H9 (cell line): ENCODE results near the gene PPP3CB. TPM values are rescaled to one million over a fixed set of nuclear protein-coding genes. Genes with fewer than 3 reads are reported as not detected.

Experiments
- DNase-seq: peaks from one replicate; pipeline ENCODE4 v3.0.0-alpha.2; 2017
- H2AFZ ChIP-seq: one replicate; pipeline ENCODE4 v1.6.1; 2013; ENCODE audit warnings: mild to moderate bottlenecking, low read length, control low read depth, moderate library complexity
- H2AK5ac ChIP-seq: 2 replicates; pipeline ENCODE4 v1.6.1; 2013; ENCODE audit warnings: low read length, control low read depth, mixed read lengths; ENCODE audit not compliant: insufficient read length
- H2BK120ac ChIP-seq: one replicate; pipeline ENCODE4 v1.6.1; 2013; ENCODE audit warnings: low read depth, mild to moderate bottlenecking, low read length, control low read depth, inconsistent platforms; ENCODE audit not compliant: poor library complexity, severe bottlenecking
- H2BK12ac ChIP-seq: 2 replicates; pipeline ENCODE4 v1.6.1; 2013; ENCODE audit warnings: low read length, control low read depth, mixed read lengths, low read depth; ENCODE audit not compliant: insufficient read length
- H2BK15ac ChIP-seq: 2 replicates; pipeline ENCODE4 v1.6.1; 2013; ENCODE audit warnings: low read depth, low read length, control low read depth
- H2BK20ac ChIP-seq: one replicate; pipeline ENCODE4 v1.6.1; 2013; ENCODE audit warnings: low read depth, mild to moderate bottlenecking, low read length, control low read depth, inconsistent platforms; ENCODE audit not compliant: poor library complexity, severe bottlenecking
- H2BK5ac ChIP-seq: 2 replicates; pipeline ENCODE4 v1.6.1; 2013; ENCODE audit warnings: low read length, control low read depth, mixed read lengths; ENCODE audit not compliant: insufficient read length
- H3K14ac ChIP-seq: 2 replicates; pipeline ENCODE4 v1.6.1; 2013; ENCODE audit warnings: low read length, control low read depth; ENCODE audit not compliant: insufficient read depth
- H3K18ac ChIP-seq: 2 replicates; pipeline ENCODE4 v1.6.1; 2013; ENCODE audit warnings: low read depth, mild to moderate bottlenecking, mixed read lengths, low read length, control low read depth; ENCODE audit not compliant: insufficient read length
- H3K23ac ChIP-seq: 2 replicates; pipeline ENCODE4 v1.6.1; 2013; ENCODE audit warnings: low read length, control low read depth, mixed read lengths, low read depth; ENCODE audit not compliant: insufficient read length
- H3K23me2 ChIP-seq: 2 replicates; pipeline ENCODE4 v1.6.1; 2013; ENCODE audit warnings: low read depth, mild to moderate bottlenecking, mixed read lengths, low read length, control low read depth; ENCODE audit not compliant: insufficient read length, poor library complexity, severe bottlenecking
- H3K27ac ChIP-seq: 2 replicates; pipeline ENCODE4 v1.5.1; 2013; ENCODE audit warnings: low read length, control low read depth, mixed read lengths, low read depth; ENCODE audit not compliant: insufficient read length
- H3K27me3 ChIP-seq: 2 replicates; pipeline ENCODE4 v1.6.1; 2013; ENCODE audit warnings: low read length, control low read depth, inconsistent platforms; ENCODE audit not compliant: insufficient read depth
- H3K4ac ChIP-seq: 2 replicates; pipeline ENCODE4 v1.6.1; 2013; ENCODE audit warnings: low read depth, mild to moderate bottlenecking, control low read depth, inconsistent platforms, low read length, moderate library complexity
- H3K4me1 ChIP-seq: 2 replicates; pipeline ENCODE4 v1.6.1; 2013; ENCODE audit warnings: low read length, control low read depth, inconsistent platforms; ENCODE audit not compliant: insufficient read depth
- H3K4me2 ChIP-seq: 2 replicates; pipeline ENCODE4 v1.6.1; 2013; ENCODE audit warnings: low read length, control low read depth, mixed read lengths; ENCODE audit not compliant: insufficient read length, insufficient read depth
- H3K56ac ChIP-seq: 2 replicates; pipeline ENCODE4 v1.6.1; 2013; ENCODE audit warnings: low read depth, mild to moderate bottlenecking, mixed read lengths, low read length, control low read depth; ENCODE audit not compliant: insufficient read length
- H3K79me1 ChIP-seq: 2 replicates; pipeline ENCODE4 v1.6.1; 2013; ENCODE audit warnings: low read depth, mild to moderate bottlenecking, moderate library complexity, low read length, control low read depth, inconsistent platforms; ENCODE audit not compliant: insufficient read depth, poor library complexity, severe bottlenecking
- H3K79me2 ChIP-seq: 2 replicates; pipeline ENCODE4 v1.6.1; 2013; ENCODE audit warnings: low read length, control low read depth, inconsistent platforms; ENCODE audit not compliant: insufficient read depth
- H3K9ac ChIP-seq: 2 replicates; pipeline ENCODE4 v1.6.1; 2013; ENCODE audit warnings: low read length, control low read depth, mixed read lengths; ENCODE audit not compliant: insufficient read length; ENCODE audit errors: extremely low read depth
- H3K9me3 ChIP-seq: one replicate; pipeline ENCODE4 v1.6.1; 2013; ENCODE audit warnings: low read depth, low read length, inconsistent platforms; ENCODE audit not compliant: control insufficient read depth
- H3T11ph ChIP-seq: one replicate; pipeline ENCODE4 v1.6.1; 2013; ENCODE audit warnings: mild to moderate bottlenecking, low read length, control low read depth, inconsistent platforms
- H4K20me1 ChIP-seq: one replicate; pipeline ENCODE4 v1.6.1; 2013; ENCODE audit not compliant: control insufficient read depth, insufficient read length, insufficient read depth
- H4K5ac ChIP-seq: 2 replicates; pipeline ENCODE4 v1.6.1; 2013; ENCODE audit warnings: low read depth, mild to moderate bottlenecking, mixed read lengths, low read length, control low read depth; ENCODE audit not compliant: insufficient read length
- H4K8ac ChIP-seq: replicated peaks from 2 replicates; pipeline ENCODE4 v1.6.1; 2013; ENCODE audit warnings: low read length, control low read depth, mixed read lengths, low read depth; ENCODE audit not compliant: insufficient read length
- H4K91ac ChIP-seq: 2 replicates; pipeline ENCODE4 v1.6.1; 2013; ENCODE audit warnings: low read depth, mild to moderate bottlenecking, moderate library complexity, mixed read lengths, low read length, control low read depth; ENCODE audit not compliant: insufficient read length
- H3K27ac Mint-ChIP-seq, 3 experiments: 2 replicates in 2 of 3; 3 replicates in 1 of 3; pipeline ENCODE4 v1.8.0; 2020 to 2021; ENCODE audit warnings: mixed read lengths in 3 of 3, mild to moderate bottlenecking in 1 of 3, moderate library complexity in 1 of 3
- H3K27me3 Mint-ChIP-seq: 2 replicates; pipeline ENCODE4 v1.8.0; 2021; ENCODE audit warnings: low read depth, mild to moderate bottlenecking, moderate library complexity, mixed read lengths
- H3K36me3 Mint-ChIP-seq, 3 experiments: 2 replicates in 2 of 3; 3 replicates in 1 of 3; pipeline ENCODE4 v1.8.0; 2020 to 2021; ENCODE audit warnings: low read depth in 3 of 3, mixed read lengths in 3 of 3; ENCODE audit not compliant: insufficient read depth in 1 of 3
- H3K4me1 Mint-ChIP-seq, 2 experiments: 2 replicates each; pipeline ENCODE4 v1.8.0; 2020; ENCODE audit warnings: mixed read lengths in 2 of 2
- H3K4me3 Mint-ChIP-seq, 2 experiments: 2 replicates in 1 of 2; 3 replicates in 1 of 2; pipeline ENCODE4 v1.8.0; 2020 to 2021; ENCODE audit warnings: mild to moderate bottlenecking in 2 of 2, mixed read lengths in 2 of 2, moderate library complexity in 1 of 2
- H3K9me3 Mint-ChIP-seq, 2 experiments: 2 replicates in 1 of 2; 3 replicates in 1 of 2; pipeline ENCODE4 v1.8.0; 2020; ENCODE audit warnings: mild to moderate bottlenecking in 2 of 2, mixed read lengths in 2 of 2, moderate library complexity in 1 of 2
- CTCF ChIP-seq: fragments of 200-600 bp; sonication (generic); conservative IDR thresholded peaks from 3 replicates; pipeline ENCODE4 v1.8.0; 2021; ENCODE audit warnings: antibody characterized with exemption, mild to moderate bottlenecking
- WGBS: extraction: QIAGEN DNeasy Blood & Tissue Kit; methylation state at CpG from one replicate; pipeline ENCODE4 v1.1.7; 2013; ENCODE audit warnings: missing lambda C conversion rate, low lambda C conversion rate, mixed read lengths; ENCODE audit not compliant: insufficient read length; ENCODE audit errors: extremely low coverage; 5-methylcytosine and 5-hydroxymethylcytosine counted together
- total RNA-seq: library from RNA; stranded (reverse); gene quantifications from 2 replicates; pipeline ENCODE4 v1.2.1, GENCODE V29; 2021

PPP3CB gene
- total RNA-seq, 1 experiment from 2014 or later: 37.3 TPM

DNA sequence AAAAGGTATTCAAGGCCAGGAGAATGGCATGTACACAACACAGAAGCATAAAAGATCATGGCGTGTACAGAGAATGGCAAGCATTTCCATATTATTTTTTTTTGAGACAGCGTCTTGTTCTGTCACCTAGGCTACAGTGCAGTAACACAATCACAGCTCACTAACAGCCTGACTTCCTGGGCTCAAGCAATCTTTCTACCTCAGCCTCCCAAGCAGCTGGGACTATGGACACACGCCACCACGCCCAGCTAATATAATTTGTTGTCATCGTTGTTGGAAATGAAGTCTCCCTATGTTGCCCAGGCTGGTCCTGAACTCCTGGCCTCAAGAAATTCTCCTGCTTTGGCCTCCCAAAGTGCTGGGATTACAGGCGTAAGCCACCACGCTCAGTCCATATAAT is 109.2 kb downstream of the PPP3CB start:
- H2AFZ ChIP-seq: no peak overlapping the region
- no peaks in the 10 kb centered on the region for H3K4me1 ChIP-seq
- no peak overlapping the region for H3K14ac ChIP-seq
- no peaks in the 10 kb centered on the region for H4K20me1 ChIP-seq
- Mint-ChIP-seq H3K9me3 (no peaks in the 10 kb centered on the region), H3K4me1 (no peaks in the 10 kb centered on the region), H3K36me3 (peaks cover 8 to 67% (median 55%) of the 10 kb centered on the region in 3 experiments; a peak in 5 of 7 replicates), H3K4me3 (no peak overlapping the region), H3K27me3 (no peaks in the 10 kb centered on the region), H3K27ac (no peak overlapping the region)
- H3K9ac ChIP-seq: no peak overlapping the region
- no peak overlapping the region for H2BK15ac ChIP-seq
- no peaks in the 10 kb centered on the region for H3K79me1 ChIP-seq
- no peak overlapping the region for H3K4ac ChIP-seq
- no peaks in the 10 kb centered on the region for H3K9me3 ChIP-seq
- H2BK5ac ChIP-seq: no peak overlapping the region
- H3K4me2 ChIP-seq: no peak overlapping the region
- H3K27me3 ChIP-seq: no peaks in the 10 kb centered on the region
- H3K27ac ChIP-seq: no peak overlapping the region
- no peak overlapping the region for H3K18ac ChIP-seq
- TF ChIP-seq CTCF: no peak
- H3K56ac ChIP-seq: no peak overlapping the region
- no peak overlapping the region for H4K8ac ChIP-seq
- H3T11ph ChIP-seq: no peak overlapping the region
- no peak overlapping the region for H4K5ac ChIP-seq
- no peak for DNase-seq
- WGBS: no CpG with 5 or more reads among the region's 7 CpGs
- no peaks in the 10 kb centered on the region for H3K23me2 ChIP-seq
- no peaks in the 10 kb centered on the region for H3K79me2 ChIP-seq
- H2BK120ac ChIP-seq: no peak overlapping the region
- no peak overlapping the region for H3K23ac ChIP-seq
- H2AK5ac ChIP-seq: no peak overlapping the region
- no peak overlapping the region for H2BK12ac ChIP-seq
- H2BK20ac ChIP-seq: no peak overlapping the region
- no peak overlapping the region for H4K91ac ChIP-seq

Other genes starting within 250 kb of the PPP3CB start
- gene DNAJC9, start 248.8 kb downstream of the PPP3CB start, total RNA-seq: 45.7 and 47.7 TPM in 2 replicates
- 122 and 128 TPM in 2 replicates for gene MRPS16, start 243.4 kb downstream of the PPP3CB start, total RNA-seq
- gene CFAP70, start 137.2 kb downstream of the PPP3CB start, total RNA-seq: 0.24 and 0.26 TPM in 2 replicates
- gene ANXA7, start 82.0 kb downstream of the PPP3CB start, total RNA-seq: 77.6 and 84.6 TPM in 2 replicates
- gene MSS51, start 62.5 kb downstream of the PPP3CB start, total RNA-seq: 1.4 and 1.9 TPM in 2 replicates
- 35.7 and 37.9 TPM in 2 replicates for gene USP54, start 95.3 kb upstream of the PPP3CB start, total RNA-seq
- 1.5 and 2.4 TPM in 2 replicates for gene MYOZ1, start 145.4 kb upstream of the PPP3CB start, total RNA-seq
- 0.11 TPM in 1 of 2 replicates, not detected in the other for gene SYNPO2L, start 160.0 kb upstream of the PPP3CB start, total RNA-seq
- gene AGAP5, start 202.1 kb upstream of the PPP3CB start, total RNA-seq: 5.2 and 5.5 TPM in 2 replicates
- gene SEC24C, start 248.3 kb upstream of the PPP3CB start, total RNA-seq: 62.4 and 63.0 TPM in 2 replicates